ENCODE data around the gene ARHGAP6. TPM values are rescaled to one million over a fixed set of nuclear protein-coding genes. Genes with fewer than 3 reads are reported as not detected.
"Not testable (repeated sequence)": the region's sequence is repeated elsewhere in the genome, so short reads cannot be mapped to it uniquely, and the experiment has no call there.

Gene ARHGAP6
- total RNA-seq, 1 experiment from 2014 or later: 2.0 TPM

GRCh38 chrX:11664211-11665167, 1.2 kb downstream of the ARHGAP6 start:
- peak; percentile 69 for DNase-seq
- Histone ChIP-seq H3K4me3 (ENCODE audit: insufficient read depth, low read depth, low read length) (peak overlapping the region; percentile 59), H3K36me3 (replicated peaks; ENCODE audit: control insufficient read depth, insufficient read depth, low read length) (no peaks in the 10 kb centered on the region), H3K27me3 (ENCODE audit: control insufficient read depth, insufficient read depth, low read length) (peaks cover 70% of the 10 kb centered on the region)

- H3K27me3 ChIP-seq (ENCODE audit: control insufficient read depth, insufficient read depth, low read length): peaks cover 70% of the 10 kb centered on the region
Observed at GRCh38 chrX:11663875-11664210, 1.9 kb downstream of the ARHGAP6 start.

GRCh38 chrX:11655282-11656015, 10.3 kb downstream of the ARHGAP6 start:
- no peaks in the 10 kb centered on the region for H3K36me3 ChIP-seq (replicated peaks; ENCODE audit: control insufficient read depth, insufficient read depth, low read length)
- H3K4me3 ChIP-seq (ENCODE audit: insufficient read depth, low read depth, low read length): no peak overlapping the region
- H3K27me3 ChIP-seq (ENCODE audit: control insufficient read depth, insufficient read depth, low read length): peaks cover 2% of the 10 kb centered on the region
- DNase-seq: no peak

More at GRCh38 chrX:11663875-11664210, 1.9 kb downstream of the ARHGAP6 start:
- Histone ChIP-seq H3K4me3 (ENCODE audit: insufficient read depth, low read depth, low read length) (peak overlapping the region; percentile 59), H3K36me3 (replicated peaks; ENCODE audit: control insufficient read depth, insufficient read depth, low read length) (no peaks in the 10 kb centered on the region)
- peak; percentile 29 for DNase-seq

- Histone ChIP-seq H3K27me3 (ENCODE audit: control insufficient read depth, insufficient read depth, low read length) (no peaks in the 10 kb centered on the region), H3K4me3 (ENCODE audit: insufficient read depth, low read depth, low read length) (no peak overlapping the region), H3K36me3 (replicated peaks; ENCODE audit: control insufficient read depth, insufficient read depth, low read length) (no peaks in the 10 kb centered on the region)
- DNase-seq: no peak
Observed at GRCh38 chrX:11648705-11649519, 16.8 kb downstream of the ARHGAP6 start.

GRCh38 chrX:11647138-11647537, 18.6 kb downstream of the ARHGAP6 start:
- Histone ChIP-seq H3K4me3 (ENCODE audit: insufficient read depth, low read depth, low read length) (no peak overlapping the region), H3K36me3 (replicated peaks; ENCODE audit: control insufficient read depth, insufficient read depth, low read length) (no peaks in the 10 kb centered on the region), H3K27me3 (ENCODE audit: control insufficient read depth, insufficient read depth, low read length) (no peaks in the 10 kb centered on the region)
- no peak for DNase-seq

- H3K4me3 ChIP-seq (ENCODE audit: insufficient read depth, low read depth, low read length): no peak overlapping the region
- no peaks in the 10 kb centered on the region for H3K36me3 ChIP-seq (replicated peaks; ENCODE audit: control insufficient read depth, insufficient read depth, low read length)
- no peak for DNase-seq
- H3K27me3 ChIP-seq (ENCODE audit: control insufficient read depth, insufficient read depth, low read length): no peaks in the 10 kb centered on the region
Observed at GRCh38 chrX:11641349-11642065, 24.2 kb downstream of the ARHGAP6 start.

- no peaks in the 10 kb centered on the region for H3K27me3 ChIP-seq (ENCODE audit: control insufficient read depth, insufficient read depth, low read length)
- H3K4me3 ChIP-seq (ENCODE audit: insufficient read depth, low read depth, low read length): no peak overlapping the region
- no peak for DNase-seq
- H3K36me3 ChIP-seq (replicated peaks; ENCODE audit: control insufficient read depth, insufficient read depth, low read length): no peaks in the 10 kb centered on the region
Observed at GRCh38 chrX:11640089-11640488, 25.6 kb downstream of the ARHGAP6 start.

- no peak overlapping the region for H3K4me3 ChIP-seq (ENCODE audit: insufficient read depth, low read depth, low read length)
- H3K36me3 ChIP-seq (replicated peaks; ENCODE audit: control insufficient read depth, insufficient read depth, low read length): no peaks in the 10 kb centered on the region
- no peaks in the 10 kb centered on the region for H3K27me3 ChIP-seq (ENCODE audit: control insufficient read depth, insufficient read depth, low read length)
- DNase-seq: no peak
Observed at GRCh38 chrX:11632732-11633131, 33.0 kb downstream of the ARHGAP6 start.

GRCh38 chrX:11629593-11630211, 36.0 kb downstream of the ARHGAP6 start:
- Histone ChIP-seq H3K27me3 (ENCODE audit: control insufficient read depth, insufficient read depth, low read length) (no peaks in the 10 kb centered on the region), H3K36me3 (replicated peaks; ENCODE audit: control insufficient read depth, insufficient read depth, low read length) (no peaks in the 10 kb centered on the region), H3K4me3 (ENCODE audit: insufficient read depth, low read depth, low read length) (no peak overlapping the region)
- peak; percentile 10 for DNase-seq

GRCh38 chrX:11628399-11628798, 37.3 kb downstream of the ARHGAP6 start:
- DNase-seq: no peak
- no peaks in the 10 kb centered on the region for H3K27me3 ChIP-seq (ENCODE audit: control insufficient read depth, insufficient read depth, low read length)
- no peak overlapping the region for H3K4me3 ChIP-seq (ENCODE audit: insufficient read depth, low read depth, low read length)
- H3K36me3 ChIP-seq (replicated peaks; ENCODE audit: control insufficient read depth, insufficient read depth, low read length): no peaks in the 10 kb centered on the region

- no peaks in the 10 kb centered on the region for H3K27me3 ChIP-seq (ENCODE audit: control insufficient read depth, insufficient read depth, low read length)
- no peak for DNase-seq
- H3K4me3 ChIP-seq (ENCODE audit: insufficient read depth, low read depth, low read length): no peak overlapping the region
- no peaks in the 10 kb centered on the region for H3K36me3 ChIP-seq (replicated peaks; ENCODE audit: control insufficient read depth, insufficient read depth, low read length)
Observed at GRCh38 chrX:11626351-11626750, 39.4 kb downstream of the ARHGAP6 start.

- H3K27me3 ChIP-seq (ENCODE audit: control insufficient read depth, insufficient read depth, low read length): no peaks in the 10 kb centered on the region
Observed at GRCh38 chrX:11619441-11619840, 46.3 kb downstream of the ARHGAP6 start.

GRCh38 chrX:11614253-11614652, 51.5 kb downstream of the ARHGAP6 start:
- H3K4me3 ChIP-seq (ENCODE audit: insufficient read depth, low read depth, low read length); H3K27me3 ChIP-seq (ENCODE audit: control insufficient read depth, insufficient read depth, low read length); DNase-seq; H3K36me3 ChIP-seq (replicated peaks; ENCODE audit: control insufficient read depth, insufficient read depth, low read length): not testable (repeated sequence)

More at GRCh38 chrX:11619441-11619840, 46.3 kb downstream of the ARHGAP6 start:
- Histone ChIP-seq H3K36me3 (replicated peaks; ENCODE audit: control insufficient read depth, insufficient read depth, low read length) (no peaks in the 10 kb centered on the region), H3K4me3 (ENCODE audit: insufficient read depth, low read depth, low read length) (no peak overlapping the region)
- no peak for DNase-seq
